ENCODE results near the gene MEF2A.

GRCh38 chr15:99556011-99556410 is 9.8 kb upstream of the MEF2A start:
- TF ChIP-seq CTCF (IDR thresholded peaks at IDR 0.05) (no peak), POLR2A (IDR thresholded peaks at IDR 0.05) (no peak)

Data from breast epithelium (tissue), 3 donors.